HG02852 (cell line): Measurements from ENCODE around the gene AATK.

Source experiments
- ATAC-seq: cut with Tn5 transposase; IDR thresholded peaks from one replicate; pipeline ENCODE4 v1.9.1; 2021; ENCODE audit warnings: mild to moderate bottlenecking, moderate library complexity; ENCODE audit not compliant: unreplicated experiment

Gene AATK

GRCh38 chr17:81181811-81182185 lies 15.8 kb upstream of the AATK start:
- ATAC-seq = no peak

GRCh38 chr17:81180836-81181810 lies 15.1 kb upstream of the AATK start:
- ATAC-seq = no peak

GRCh38 chr17:81179861-81180260 lies 13.8 kb upstream of the AATK start:
- ATAC-seq = no peak

- ATAC-seq = no peak
Observed at GRCh38 chr17:81179220-81179619, 13.2 kb upstream of the AATK start.

GRCh38 chr17:81178136-81179091 lies 12.4 kb upstream of the AATK start:
- ATAC-seq = no peak

- no peak for ATAC-seq
Observed at GRCh38 chr17:81176666-81177065, 10.6 kb upstream of the AATK start.

- no peak for ATAC-seq
Observed at GRCh38 chr17:81173762-81174155, 7.7 kb upstream of the AATK start.

GRCh38 chr17:81173052-81173761 lies 7.2 kb upstream of the AATK start:
- no peak for ATAC-seq

GRCh38 chr17:81171941-81172340 lies 5.9 kb upstream of the AATK start:
- no peak for ATAC-seq

- ATAC-seq = no peak
Observed at GRCh38 chr17:81170727-81171494, 4.9 kb upstream of the AATK start.

- ATAC-seq = no peak
Observed at GRCh38 chr17:81169870-81170309, 3.9 kb upstream of the AATK start.

GRCh38 chr17:81167638-81168037 lies 1.6 kb upstream of the AATK start:
- ATAC-seq = no peak

GRCh38 chr17:81167194-81167524 lies 1.1 kb upstream of the AATK start:
- ATAC-seq = no peak

- ATAC-seq = no peak
Observed at GRCh38 chr17:81165246-81166032, 582 bp downstream of the AATK start, which contains the start of gene PVALEF. PVALEF (plus strand) TSS chr17:81165507; CDS start chr17:81181227, 15,720 bp downstream.

- ATAC-seq = no peak
Observed at GRCh38 chr17:81164371-81165245, 1.4 kb downstream of the AATK start.

- no peak for ATAC-seq
Observed at GRCh38 chr17:81163703-81164370, 2.2 kb downstream of the AATK start.

- no peak for ATAC-seq
Observed at GRCh38 chr17:81163051-81163695, 2.8 kb downstream of the AATK start.
